OCI-LY1 (cell line): ENCODE data around the gene IRF2.

Source experiments
- H2AFZ ChIP-seq: fragments of 200-600 bp; sonication (generic), shearing (Covaris generic); 2 replicates; pipeline ENCODE4 v1.6.0; 2014; ENCODE audit warnings: antibody characterized with exemption, mild to moderate bottlenecking, low read length
- H3F3A ChIP-seq: fragments of 200-600 bp; sonication (generic), shearing (Covaris generic); 2 replicates; pipeline ENCODE4 v1.6.0; 2014; ENCODE audit warnings: mild to moderate bottlenecking, antibody characterized with exemption, low read length, moderate library complexity; ENCODE audit not compliant: insufficient read depth
- H3K27ac ChIP-seq: fragments of 200-600 bp; sonication (generic); 2 replicates; pipeline ENCODE4 v1.5.1; 2014; ENCODE audit warnings: low read length, mixed run types, mild to moderate bottlenecking, low read depth; ENCODE audit not compliant: poor library complexity, severe bottlenecking
- H3K27me3 ChIP-seq: fragments of 200-600 bp; sonication (generic); 2 replicates; pipeline ENCODE4 v1.6.0; 2014; ENCODE audit warnings: antibody characterized with exemption, mild to moderate bottlenecking, low read length, moderate library complexity; ENCODE audit not compliant: insufficient read depth
- H3K36me3 ChIP-seq: fragments of 200-600 bp; sonication (generic); 2 replicates; pipeline ENCODE4 v1.6.1; 2014; ENCODE audit warnings: mild to moderate bottlenecking, antibody characterized with exemption, low read length, moderate library complexity, mixed read lengths; ENCODE audit not compliant: insufficient read depth
- H3K4me1 ChIP-seq: fragments of 200-600 bp; sonication (generic); 2 replicates; pipeline ENCODE4 v1.5.1; 2014; ENCODE audit warnings: mild to moderate bottlenecking, low read length, moderate library complexity; ENCODE audit not compliant: insufficient read depth, severe bottlenecking
- H3K4me2 ChIP-seq: fragments of 200-600 bp; sonication (generic), shearing (Covaris generic); 2 replicates; pipeline ENCODE4 v1.6.1; 2014; ENCODE audit warnings: low read length
- H3K4me3 ChIP-seq: fragments of 200-600 bp; sonication (generic); 2 replicates; pipeline ENCODE4 v1.5.1; 2014; ENCODE audit warnings: low read length, low read depth, mild to moderate bottlenecking, mixed read lengths; ENCODE audit not compliant: poor library complexity, severe bottlenecking
- H3K79me2 ChIP-seq: fragments of 200-600 bp; shearing (Covaris generic); 2 replicates; pipeline ENCODE4 v1.6.1; 2016; ENCODE audit warnings: mixed run types, low read length, mixed read lengths; ENCODE audit not compliant: insufficient read depth
- H3K9ac ChIP-seq: fragments of 200-600 bp; sonication (generic), shearing (Covaris generic); 2 replicates; pipeline ENCODE4 v1.6.1; 2014; ENCODE audit warnings: mild to moderate bottlenecking, low read length, mixed read lengths
- H3K9me2 ChIP-seq: fragments of 200-600 bp; sonication (generic), shearing (Covaris generic); 2 replicates; pipeline ENCODE4 v1.6.1; 2014; ENCODE audit warnings: low read depth, mild to moderate bottlenecking, low read length, mixed read lengths
- H3K9me3 ChIP-seq: fragments of 200-600 bp; shearing (Covaris generic); 2 replicates; pipeline ENCODE4 v1.6.1; 2014; ENCODE audit warnings: low read length, mixed read lengths
- H4K20me1 ChIP-seq: fragments of 200-600 bp; sonication (generic), shearing (Covaris generic); 2 replicates; pipeline ENCODE4 v1.6.0; 2016; ENCODE audit warnings: mild to moderate bottlenecking, low read length; ENCODE audit not compliant: insufficient read depth
- EZH2 ChIP-seq: fragments of 200-600 bp; sonication (generic), shearing (Covaris generic); IDR thresholded peaks from 2 replicates; pipeline ENCODE4 v1.8.0; 2017; ENCODE audit warnings: borderline replicate concordance, mixed run types, mild to moderate bottlenecking, antibody characterized with exemption, low read length, moderate library complexity, mixed read lengths
- TF ChIP-seq, protein P1 (sequence below): fragments of 200-600 bp; sonication (generic), shearing (Covaris generic); IDR thresholded peaks from 2 replicates; pipeline ENCODE4 v1.5.1; 2017; ENCODE audit warnings: mild to moderate bottlenecking, antibody characterized with exemption, low read length, moderate library complexity, mixed read lengths

IRF2 gene

DNA sequence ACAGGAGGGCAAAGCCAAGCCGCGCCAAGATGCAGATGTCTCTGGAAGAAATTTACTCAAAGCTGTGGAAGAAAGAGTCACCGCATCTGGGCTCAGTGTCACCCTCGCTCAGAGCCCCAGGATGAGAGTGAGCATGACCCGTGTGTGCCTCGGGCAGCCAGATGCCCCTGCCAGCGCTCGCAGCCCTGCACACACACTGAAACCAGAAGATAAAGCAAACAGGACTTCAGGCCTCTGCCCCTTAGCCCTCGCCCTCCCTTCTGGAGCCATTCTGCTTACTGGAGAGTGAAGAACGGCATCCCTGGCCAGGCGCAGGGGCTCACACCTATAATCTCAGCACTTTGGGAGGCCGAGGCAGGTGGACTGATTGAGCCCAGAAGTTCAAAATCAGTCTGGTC, 103.0 kb downstream of the IRF2 start:
- no peak overlapping the region for H3K27ac ChIP-seq
- no peaks in the 10 kb centered on the region for H4K20me1 ChIP-seq
- H3K4me1 ChIP-seq = peaks cover 8% of the 10 kb centered on the region
- TF ChIP-seq, protein P1, sequence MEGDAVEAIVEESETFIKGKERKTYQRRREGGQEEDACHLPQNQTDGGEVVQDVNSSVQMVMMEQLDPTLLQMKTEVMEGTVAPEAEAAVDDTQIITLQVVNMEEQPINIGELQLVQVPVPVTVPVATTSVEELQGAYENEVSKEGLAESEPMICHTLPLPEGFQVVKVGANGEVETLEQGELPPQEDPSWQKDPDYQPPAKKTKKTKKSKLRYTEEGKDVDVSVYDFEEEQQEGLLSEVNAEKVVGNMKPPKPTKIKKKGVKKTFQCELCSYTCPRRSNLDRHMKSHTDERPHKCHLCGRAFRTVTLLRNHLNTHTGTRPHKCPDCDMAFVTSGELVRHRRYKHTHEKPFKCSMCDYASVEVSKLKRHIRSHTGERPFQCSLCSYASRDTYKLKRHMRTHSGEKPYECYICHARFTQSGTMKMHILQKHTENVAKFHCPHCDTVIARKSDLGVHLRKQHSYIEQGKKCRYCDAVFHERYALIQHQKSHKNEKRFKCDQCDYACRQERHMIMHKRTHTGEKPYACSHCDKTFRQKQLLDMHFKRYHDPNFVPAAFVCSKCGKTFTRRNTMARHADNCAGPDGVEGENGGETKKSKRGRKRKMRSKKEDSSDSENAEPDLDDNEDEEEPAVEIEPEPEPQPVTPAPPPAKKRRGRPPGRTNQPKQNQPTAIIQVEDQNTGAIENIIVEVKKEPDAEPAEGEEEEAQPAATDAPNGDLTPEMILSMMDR = no peak
- no peak for TF ChIP-seq EZH2
- H3K36me3 ChIP-seq = no peaks in the 10 kb centered on the region
- H3K79me2 ChIP-seq = no peaks in the 10 kb centered on the region
- H3K9ac ChIP-seq = no peak overlapping the region
- H3F3A ChIP-seq = no peaks in the 10 kb centered on the region
- no peak overlapping the region for H3K4me3 ChIP-seq
- no peak overlapping the region for H2AFZ ChIP-seq
- no peaks in the 10 kb centered on the region for H3K9me2 ChIP-seq
- H3K9me3 ChIP-seq = no peaks in the 10 kb centered on the region
- no peaks in the 10 kb centered on the region for H3K27me3 ChIP-seq
- no peak overlapping the region for H3K4me2 ChIP-seq

DNA sequence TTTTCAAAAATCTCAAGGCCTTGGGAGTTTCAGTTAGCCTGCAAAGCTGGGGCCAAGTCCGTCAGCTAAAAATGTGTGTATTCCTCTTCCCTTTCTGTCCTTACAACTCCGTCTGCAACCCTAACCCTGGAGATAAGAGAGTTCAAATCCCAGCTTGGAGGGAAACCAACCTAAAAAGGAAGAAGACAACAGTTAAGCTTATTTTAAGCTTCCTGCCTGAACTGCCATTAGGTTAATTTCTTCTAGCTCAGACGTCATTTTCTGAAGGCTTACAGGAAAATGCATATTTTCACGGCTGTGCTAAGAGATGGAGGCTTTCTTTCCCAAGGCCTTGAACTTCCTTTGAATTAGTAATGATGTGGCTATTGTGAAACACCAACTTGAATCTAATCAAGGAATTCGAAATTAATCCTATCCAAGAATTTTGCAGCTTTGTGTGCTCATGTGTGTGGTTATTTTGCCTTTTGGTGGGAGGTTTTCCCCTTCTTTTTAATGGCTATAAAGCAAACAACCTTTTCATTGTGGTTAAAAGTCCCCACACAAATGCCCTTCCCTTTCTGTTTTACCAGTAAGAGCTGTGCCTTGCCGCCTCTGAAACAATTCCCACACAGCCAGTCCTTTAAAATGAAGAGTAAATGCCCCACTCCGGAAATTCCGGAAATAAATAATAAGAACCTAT, 103.5 kb downstream of the IRF2 start:
- Histone ChIP-seq H4K20me1 (no peaks in the 10 kb centered on the region), H3K4me3 (no peak overlapping the region), H3K9ac (no peak overlapping the region), H3F3A (no peaks in the 10 kb centered on the region), H3K4me2 (no peak overlapping the region), H3K36me3 (no peaks in the 10 kb centered on the region), H3K4me1 (peaks cover 8% of the 10 kb centered on the region), H3K9me3 (no peaks in the 10 kb centered on the region), H3K9me2 (no peaks in the 10 kb centered on the region), H3K27ac (no peak overlapping the region), H2AFZ (no peak overlapping the region), H3K79me2 (no peaks in the 10 kb centered on the region), H3K27me3 (no peaks in the 10 kb centered on the region)
- TF ChIP-seq, protein P1 = no peak
- TF ChIP-seq EZH2 = no peak

DNA sequence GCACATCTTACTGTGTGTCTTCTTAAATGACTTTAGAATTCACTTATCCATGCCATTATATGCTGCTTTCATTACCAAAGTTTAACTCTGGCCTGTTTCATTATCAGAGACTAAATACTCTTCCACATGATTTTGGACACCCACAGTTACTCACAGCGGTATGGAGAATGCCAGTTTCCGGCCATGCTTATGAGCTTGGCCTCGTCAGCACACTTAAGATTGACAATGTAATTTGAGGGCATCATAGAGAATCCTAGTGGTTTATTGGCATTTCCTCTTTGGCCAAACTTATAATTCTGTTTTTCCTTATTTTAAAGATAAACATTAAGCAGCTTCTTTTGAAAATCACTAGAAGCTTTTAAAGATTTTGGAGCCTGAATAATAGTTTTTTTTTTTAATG, 104.5 kb downstream of the IRF2 start:
- Histone ChIP-seq H3K79me2 (no peaks in the 10 kb centered on the region), H3K4me1 (peaks cover 12% of the 10 kb centered on the region), H2AFZ (no peak overlapping the region), H3K27ac (no peak overlapping the region), H3K9me3 (no peaks in the 10 kb centered on the region), H3K27me3 (no peaks in the 10 kb centered on the region), H3K9me2 (no peaks in the 10 kb centered on the region), H3K9ac (no peak overlapping the region), H3K36me3 (no peaks in the 10 kb centered on the region), H3F3A (no peaks in the 10 kb centered on the region), H4K20me1 (no peaks in the 10 kb centered on the region), H3K4me3 (no peak overlapping the region), H3K4me2 (no peak overlapping the region)
- no peak for TF ChIP-seq EZH2
- TF ChIP-seq, protein P1 = no peak
